HG03066 (cell line): ENCODE results near the gene LCMT1.
"Not testable (repeated sequence)": the region's sequence is repeated elsewhere in the genome, so short reads cannot be mapped to it uniquely, and the experiment has no call there.

Experiments
- ATAC-seq: cut with Tn5 transposase; IDR thresholded peaks from one replicate; pipeline ENCODE4 v1.9.1; 2021; ENCODE audit warnings: low read depth; ENCODE audit not compliant: unreplicated experiment

Gene LCMT1

GRCh38 chr16:25093208-25094061 lies 18.1 kb upstream of the LCMT1 start:
- no peak for ATAC-seq

GRCh38 chr16:25094596-25094995 lies 16.9 kb upstream of the LCMT1 start:
- ATAC-seq, result no peak

- ATAC-seq, result no peak
These were observed 15.9 kb upstream of the LCMT1 start for GRCh38 chr16:25095636-25096035.

- ATAC-seq, result no peak
These were observed 14.1 kb upstream of the LCMT1 start for GRCh38 chr16:25097276-25097975.

GRCh38 chr16:25100511-25100910 lies 11.0 kb upstream of the LCMT1 start:
- ATAC-seq, result no peak

GRCh38 chr16:25106567-25107465 lies 4.7 kb upstream of the LCMT1 start:
- ATAC-seq, result no peak

- no peak for ATAC-seq
These were observed 4.1 kb upstream of the LCMT1 start for GRCh38 chr16:25107466-25107792.

- no peak for ATAC-seq
These were observed 3.5 kb upstream of the LCMT1 start for GRCh38 chr16:25108054-25108453.

GRCh38 chr16:25109643-25110042 lies 1.9 kb upstream of the LCMT1 start:
- ATAC-seq, result no peak

- no peak for ATAC-seq
These were observed 1.1 kb upstream of the LCMT1 start for GRCh38 chr16:25110387-25110947.

- ATAC-seq, result no peak
These were observed 2.6 kb downstream of the LCMT1 start for GRCh38 chr16:25114121-25114520.

GRCh38 chr16:25118851-25119578 lies 7.5 kb downstream of the LCMT1 start:
- ATAC-seq, result no peak

GRCh38 chr16:25121824-25122600 lies 10.5 kb downstream of the LCMT1 start:
- ATAC-seq, result no peak

GRCh38 chr16:25124503-25124902 lies 13.0 kb downstream of the LCMT1 start:
- no peak for ATAC-seq

GRCh38 chr16:25126086-25126666 lies 14.6 kb downstream of the LCMT1 start:
- not testable (repeated sequence) for ATAC-seq

GRCh38 chr16:25126820-25127232 lies 15.3 kb downstream of the LCMT1 start:
- ATAC-seq, result no peak

- not testable (repeated sequence) for ATAC-seq
These were observed 21.2 kb downstream of the LCMT1 start for GRCh38 chr16:25132751-25133150.

- ATAC-seq, result no peak
These were observed 22.7 kb downstream of the LCMT1 start for GRCh38 chr16:25134166-25134700.
